AML-193 (cell line): ENCODE measurements around the gene PCDHB16.
"Not testable (repeated sequence)": the region's sequence is repeated elsewhere in the genome, so short reads cannot be mapped to it uniquely, and the experiment has no call there.

Experiments used
- DNase-seq, 2 experiments: peaks; one replicate each; lab custom pipeline; 2025; lab: John Stamatoyannopoulos, UW

PCDHB16 gene

GRCh38 chr5:141184117-141184855, 2.1 kb downstream of the PCDHB16 start:
- DNase-seq, result not testable (repeated sequence)

- DNase-seq, result peak; percentile 59 to 74
These were observed 4.8 kb downstream of the PCDHB16 start, which contains the start of gene PCDHB9 for GRCh38 chr5:141186897-141187512. Gene PCDHB9 (plus strand): TSS chr5:141187161. CDS start chr5:141187319, 158 bp downstream.

- DNase-seq, result not testable (repeated sequence)
These were observed 6.5 kb downstream of the PCDHB16 start for GRCh38 chr5:141188682-141189081.

DNA sequence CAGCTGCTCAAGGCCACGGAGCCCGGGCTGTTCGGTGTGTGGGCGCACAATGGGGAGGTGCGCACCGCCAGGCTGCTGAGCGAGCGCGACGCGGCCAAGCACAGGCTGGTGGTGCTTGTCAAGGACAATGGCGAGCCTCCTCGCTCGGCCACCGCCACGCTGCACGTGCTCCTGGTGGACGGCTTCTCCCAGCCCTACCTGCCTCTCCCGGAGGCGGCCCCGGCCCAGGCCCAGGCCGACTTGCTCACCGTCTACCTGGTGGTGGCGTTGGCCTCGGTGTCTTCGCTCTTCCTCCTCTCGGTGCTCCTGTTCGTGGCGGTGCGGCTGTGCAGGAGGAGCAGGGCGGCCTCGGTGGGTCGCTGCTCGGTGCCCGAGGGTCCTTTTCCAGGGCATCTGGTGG, 6.9 kb downstream of the PCDHB16 start:
- not testable (repeated sequence) for DNase-seq

DNA sequence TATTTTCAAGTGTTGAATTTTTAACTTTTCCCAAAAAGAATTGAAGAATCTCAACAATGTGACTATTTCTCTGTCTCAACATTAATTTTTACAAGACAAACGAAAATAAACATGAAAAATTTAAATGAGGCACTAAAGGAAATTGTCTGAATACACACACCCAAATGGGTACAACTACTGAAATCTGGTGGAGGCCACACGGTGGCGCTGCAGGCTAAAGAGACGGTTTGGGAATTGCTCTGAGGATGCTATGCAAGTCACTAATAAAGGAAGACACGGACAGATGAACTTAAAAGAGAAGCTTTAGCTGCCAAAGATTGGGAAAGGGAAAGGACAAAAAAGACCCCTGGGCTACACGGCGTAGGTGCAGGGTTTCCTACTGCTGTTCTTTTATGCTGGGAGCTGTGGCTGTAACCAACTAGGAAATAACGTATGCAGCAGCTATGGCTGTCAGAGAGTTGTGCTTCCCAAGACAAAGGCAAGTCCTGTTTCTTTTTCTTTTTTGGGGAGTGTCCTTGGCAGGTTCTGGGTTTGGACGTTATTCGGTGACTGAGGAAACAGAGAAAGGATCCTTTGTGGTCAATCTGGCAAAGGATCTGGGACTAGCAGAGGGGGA, 10.0 kb downstream of the PCDHB16 start, which contains the start of gene PCDHB10:
Gene PCDHB10 (plus strand): TSS at position 244 of the 616 bp plus-strand sequence. CDS start 200 bp downstream, at position 444.
- peak; percentile 47 to 49 for DNase-seq

- not testable (repeated sequence) for DNase-seq
These were observed 12.1 kb downstream of the PCDHB16 start for GRCh38 chr5:141194332-141194731.

DNA sequence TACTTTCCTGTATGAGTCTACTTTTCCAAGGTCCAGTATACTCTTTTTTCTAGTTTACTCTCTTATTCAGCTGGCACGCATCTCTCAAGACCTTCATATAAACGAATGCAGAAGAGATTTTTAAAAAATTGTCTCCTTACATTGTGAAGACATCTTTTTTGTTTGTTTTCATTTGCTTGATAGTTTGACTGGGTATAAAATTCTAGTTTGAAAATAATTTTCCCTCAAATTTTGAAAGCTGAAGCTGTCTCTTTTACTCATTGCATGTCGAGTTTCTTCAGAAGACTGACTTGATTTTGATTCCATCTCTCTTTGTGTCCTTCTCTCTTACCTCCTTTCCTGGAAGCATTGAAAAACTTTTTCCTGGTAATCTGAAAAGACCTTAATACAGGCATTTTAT, 14.2 kb downstream of the PCDHB16 start:
- no peak for DNase-seq

DNA sequence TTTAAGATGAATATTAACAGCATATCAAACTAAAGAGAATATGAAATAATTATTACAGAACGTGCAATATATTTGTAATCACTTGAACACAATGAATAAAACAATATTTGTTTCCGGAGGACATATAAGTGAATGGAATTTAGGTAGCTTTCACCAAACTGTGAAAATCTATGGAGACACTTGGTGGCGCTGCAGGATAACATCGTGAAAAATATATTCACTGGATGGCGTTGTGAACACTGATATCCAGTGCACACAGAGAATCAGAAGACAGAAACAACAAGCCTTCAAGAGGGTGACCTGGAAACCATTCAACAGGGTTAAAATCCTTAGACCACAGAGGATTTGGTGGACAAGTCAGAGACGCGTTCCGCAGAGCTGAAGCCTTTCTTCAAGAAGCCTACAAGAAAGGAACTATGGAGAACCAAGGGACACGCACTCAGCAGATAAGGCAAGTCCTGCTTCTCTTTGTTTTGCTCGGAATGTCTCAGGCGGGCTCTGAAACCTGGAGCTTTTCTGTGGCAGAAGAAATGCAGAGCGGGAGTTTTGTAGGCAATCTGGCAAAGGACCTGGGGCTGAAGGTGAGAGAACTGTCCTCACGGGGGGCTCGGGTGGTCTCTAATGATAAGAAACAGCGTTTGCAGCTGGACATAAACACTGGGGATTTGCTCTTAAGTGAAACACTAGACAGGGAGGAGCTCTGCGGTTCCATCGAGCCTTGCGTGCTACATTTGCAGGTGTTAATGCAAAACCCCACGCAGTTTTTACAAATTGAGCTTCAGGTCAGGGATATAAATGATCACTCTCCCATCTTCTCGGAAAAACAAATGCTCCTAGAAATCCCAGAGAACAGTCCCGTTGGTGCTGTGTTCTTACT, 17.4 kb downstream of the PCDHB16 start, which contains the start of gene PCDHB11:
Gene PCDHB11 (plus strand): TSS at position 269 of the 877 bp plus-strand sequence. CDS start 148 bp downstream, at position 417.
- DNase-seq, result peak in 1 of 2 experiments; percentile 28

DNA sequence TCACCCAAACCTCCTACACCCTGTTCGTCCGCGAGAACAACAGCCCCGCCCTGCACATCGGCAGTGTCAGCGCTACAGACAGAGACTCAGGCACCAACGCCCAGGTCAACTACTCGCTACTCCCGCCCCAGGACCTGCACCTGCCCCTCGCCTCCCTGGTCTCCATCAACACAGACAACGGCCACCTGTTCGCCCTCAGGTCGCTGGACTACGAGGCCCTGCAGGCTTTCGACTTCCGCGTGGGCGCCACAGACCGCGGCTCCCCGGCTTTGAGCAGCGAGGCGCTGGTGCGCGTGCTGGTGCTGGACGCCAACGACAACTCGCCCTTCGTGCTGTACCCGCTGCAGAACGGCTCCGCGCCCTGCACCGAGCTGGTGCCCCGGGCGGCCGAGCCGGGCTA, 18.9 kb downstream of the PCDHB16 start:
- not testable (repeated sequence) for DNase-seq

GRCh38 chr5:141201646-141202045, 19.5 kb downstream of the PCDHB16 start:
- not testable (repeated sequence) for DNase-seq

- no peak for DNase-seq
These were observed 26.3 kb downstream of the PCDHB16 start, which contains the start of gene PCDHB12 for GRCh38 chr5:141208478-141208877. Gene PCDHB12 (plus strand): TSS chr5:141208719. CDS start chr5:141208908, 189 bp downstream.

GRCh38 chr5:141210281-141210680, 28.1 kb downstream of the PCDHB16 start:
- not testable (repeated sequence) for DNase-seq

DNA sequence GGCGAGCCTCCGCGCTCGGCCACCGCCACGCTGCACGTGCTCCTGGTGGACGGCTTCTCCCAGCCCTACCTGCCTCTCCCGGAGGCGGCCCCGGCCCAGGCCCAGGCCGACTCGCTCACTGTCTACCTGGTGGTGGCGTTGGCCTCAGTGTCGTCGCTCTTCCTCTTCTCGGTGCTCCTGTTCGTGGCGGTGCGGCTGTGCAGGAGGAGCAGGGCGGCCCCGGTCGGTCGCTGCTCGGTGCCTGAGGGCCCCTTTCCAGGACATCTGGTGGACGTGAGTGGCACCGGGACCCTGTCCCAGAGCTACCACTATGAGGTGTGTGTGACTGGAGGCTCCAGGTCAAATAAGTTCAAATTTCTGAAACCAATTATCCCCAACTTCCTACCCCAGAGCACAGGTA, 28.7 kb downstream of the PCDHB16 start:
- not testable (repeated sequence) for DNase-seq

- not testable (repeated sequence) for DNase-seq
These were observed 31.6 kb downstream of the PCDHB16 start, which contains the start of gene PCDHB13 for GRCh38 chr5:141213656-141214339. Gene PCDHB13 (plus strand): TSS chr5:141213919. CDS start chr5:141214124, 205 bp downstream.

- DNase-seq, result not testable (repeated sequence)
These were observed 32.4 kb downstream of the PCDHB16 start for GRCh38 chr5:141214583-141214982.

DNA sequence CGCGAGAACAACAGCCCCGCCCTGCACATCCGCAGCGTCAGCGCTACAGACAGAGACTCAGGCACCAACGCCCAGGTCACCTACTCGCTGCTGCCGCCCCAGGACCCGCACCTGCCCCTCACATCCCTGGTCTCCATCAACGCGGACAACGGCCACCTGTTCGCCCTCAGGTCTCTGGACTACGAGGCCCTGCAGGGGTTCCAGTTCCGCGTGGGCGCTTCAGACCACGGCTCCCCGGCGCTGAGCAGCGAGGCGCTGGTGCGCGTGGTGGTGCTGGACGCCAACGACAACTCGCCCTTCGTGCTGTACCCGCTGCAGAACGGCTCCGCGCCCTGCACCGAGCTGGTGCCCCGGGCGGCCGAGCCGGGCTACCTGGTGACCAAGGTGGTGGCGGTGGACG, 33.3 kb downstream of the PCDHB16 start:
- DNase-seq, result not testable (repeated sequence)

GRCh38 chr5:141216035-141216434, 33.8 kb downstream of the PCDHB16 start:
- DNase-seq, result not testable (repeated sequence)

DNA sequence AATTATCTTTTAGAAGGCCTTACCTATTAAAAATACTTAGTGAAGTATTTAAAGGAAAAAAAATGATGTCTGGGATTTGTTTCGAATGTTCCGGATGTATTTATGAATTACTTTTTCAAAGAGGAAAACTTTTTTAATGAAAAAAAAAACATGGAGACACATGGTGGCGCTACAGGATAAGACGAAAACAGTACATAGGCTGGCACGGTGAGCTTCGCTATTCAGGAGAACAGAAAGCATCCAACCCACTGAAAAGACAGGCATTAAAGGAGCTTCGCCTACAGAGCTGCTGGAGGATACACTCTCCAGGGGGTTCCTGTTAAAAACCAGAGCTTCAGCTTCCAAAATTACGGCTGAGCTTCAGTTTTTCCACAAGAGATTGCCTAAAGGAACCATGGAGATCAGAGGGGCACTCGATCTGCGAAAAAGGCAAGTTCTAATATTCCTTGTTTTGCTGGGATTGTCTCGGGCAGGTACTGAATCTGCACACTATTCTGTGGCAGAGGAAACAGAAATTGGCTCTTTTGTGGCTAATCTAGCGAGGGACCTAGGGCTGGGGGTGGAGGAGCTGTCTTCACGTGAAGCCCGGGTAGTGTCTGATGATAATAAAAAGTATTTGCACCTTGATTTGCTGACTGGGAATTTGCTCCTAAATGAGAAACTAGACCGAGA, 41.1 kb downstream of the PCDHB16 start, which contains the start of gene PCDHB14:
Gene PCDHB14 (plus strand): TSS at position 232 of the 672 bp plus-strand sequence. CDS start 163 bp downstream, at position 395.
- peak; percentile 3 for DNase-seq

- DNase-seq, result not testable (repeated sequence)
These were observed 42.7 kb downstream of the PCDHB16 start for GRCh38 chr5:141224844-141225243.

- not testable (repeated sequence) for DNase-seq
These were observed 43.2 kb downstream of the PCDHB16 start for GRCh38 chr5:141225421-141225820.
